ENCODE results near the gene KLHL22. TPM values are rescaled to one million over a fixed set of nuclear protein-coding genes. Genes with fewer than 3 reads are reported as not detected.

KLHL22 gene
- total and polyA plus RNA-seq, 7 donors: 8.4 to 24.3 (median 14.6) TPM

DNA sequence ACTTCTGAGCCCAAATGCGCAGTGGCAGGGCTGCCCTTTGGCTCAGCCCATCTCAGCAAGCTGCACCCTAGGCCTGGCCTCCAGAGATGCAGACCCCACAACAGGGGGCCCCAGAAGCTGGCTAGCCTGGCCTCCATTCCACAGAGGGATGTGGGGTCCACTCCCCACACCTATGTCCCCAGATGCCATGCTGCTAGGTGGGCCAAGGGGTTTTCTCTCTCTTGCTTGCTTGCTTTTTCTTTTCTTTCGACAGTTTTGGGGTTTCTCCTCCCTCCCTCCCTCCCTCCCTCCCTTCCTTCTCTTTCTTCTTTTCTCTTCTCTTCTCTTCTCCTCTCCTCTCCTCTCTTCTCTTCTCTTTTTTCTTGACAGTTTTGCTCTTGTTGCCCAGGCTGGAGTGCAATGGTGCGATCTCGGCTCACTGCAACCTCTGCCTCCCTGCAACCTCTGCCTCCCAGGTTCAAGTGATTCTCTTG is 67.6 kb downstream of the KLHL22 start:
- H3K36me3 ChIP-seq (ENCODE audit: insufficient read depth in 1 of 2, low read depth in 1 of 2): no peaks in the 10 kb centered on the region
- no peak for ATAC-seq
- no peak overlapping the region for H3K4me3 ChIP-seq
- intact Hi-C loops (cut with DNase I): no loop called here
- H3K27me3 ChIP-seq (ENCODE audit: insufficient read depth in 3 of 3, low read length in 2 of 3): peaks cover 0 to 5% (median 0%) of the 10 kb centered on the region in 3 donors
- DNase-seq: no peak
- no peaks in the 10 kb centered on the region for H3K9me3 ChIP-seq
- 92 to 98% (median 94%) methylated on average over 4 of the region's 4 CpGs for WGBS, 3 donors
- peaks cover 17% of the 10 kb centered on the region for H3K4me1 ChIP-seq
- TF ChIP-seq, protein P1, sequence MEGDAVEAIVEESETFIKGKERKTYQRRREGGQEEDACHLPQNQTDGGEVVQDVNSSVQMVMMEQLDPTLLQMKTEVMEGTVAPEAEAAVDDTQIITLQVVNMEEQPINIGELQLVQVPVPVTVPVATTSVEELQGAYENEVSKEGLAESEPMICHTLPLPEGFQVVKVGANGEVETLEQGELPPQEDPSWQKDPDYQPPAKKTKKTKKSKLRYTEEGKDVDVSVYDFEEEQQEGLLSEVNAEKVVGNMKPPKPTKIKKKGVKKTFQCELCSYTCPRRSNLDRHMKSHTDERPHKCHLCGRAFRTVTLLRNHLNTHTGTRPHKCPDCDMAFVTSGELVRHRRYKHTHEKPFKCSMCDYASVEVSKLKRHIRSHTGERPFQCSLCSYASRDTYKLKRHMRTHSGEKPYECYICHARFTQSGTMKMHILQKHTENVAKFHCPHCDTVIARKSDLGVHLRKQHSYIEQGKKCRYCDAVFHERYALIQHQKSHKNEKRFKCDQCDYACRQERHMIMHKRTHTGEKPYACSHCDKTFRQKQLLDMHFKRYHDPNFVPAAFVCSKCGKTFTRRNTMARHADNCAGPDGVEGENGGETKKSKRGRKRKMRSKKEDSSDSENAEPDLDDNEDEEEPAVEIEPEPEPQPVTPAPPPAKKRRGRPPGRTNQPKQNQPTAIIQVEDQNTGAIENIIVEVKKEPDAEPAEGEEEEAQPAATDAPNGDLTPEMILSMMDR (IDR thresholded peaks at IDR 0.05): no peak
- no peak overlapping the region for H3K27ac ChIP-seq

DNA sequence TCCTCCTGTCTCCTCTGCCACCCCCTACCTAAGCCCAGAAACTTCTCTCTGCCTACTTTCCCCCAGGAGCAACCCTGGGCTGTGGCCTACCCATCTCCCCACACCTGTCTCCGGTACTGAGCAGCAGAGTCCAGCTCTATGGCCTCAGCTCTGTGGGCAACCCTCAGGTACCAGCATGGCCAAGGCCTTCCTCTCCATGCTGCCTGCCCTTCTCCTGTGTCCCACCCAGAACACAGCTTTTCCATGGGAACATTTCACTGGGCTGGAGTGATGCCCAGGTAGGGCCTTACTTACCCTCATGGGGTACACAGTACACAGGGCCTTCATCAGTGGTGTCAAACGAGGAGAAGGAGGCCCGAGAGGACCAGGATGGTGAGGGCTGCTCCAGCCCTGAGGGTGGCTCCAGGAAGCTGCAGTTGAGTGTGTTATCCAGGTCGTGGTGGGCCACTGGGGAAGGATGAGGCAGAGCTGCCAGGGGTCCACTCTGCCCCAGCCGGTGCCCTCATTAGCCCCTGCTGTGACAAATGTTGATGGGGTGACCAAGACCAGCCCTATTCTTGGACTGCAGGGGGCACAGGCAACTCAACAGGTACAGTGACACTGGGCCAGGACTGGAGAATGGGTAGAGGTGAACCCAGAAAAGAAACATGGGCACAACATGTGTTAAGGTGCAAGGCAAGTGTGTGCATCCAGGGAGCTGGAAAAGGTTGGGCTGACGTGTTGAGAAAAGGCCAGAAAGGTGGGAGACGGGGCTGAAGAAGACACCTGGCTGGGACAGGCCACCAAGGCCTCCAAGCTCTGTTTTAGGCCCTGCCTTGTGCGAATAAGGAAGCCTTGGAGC is 68.3 kb downstream of the KLHL22 start:
- no peak overlapping the region for H3K27ac ChIP-seq
- intact Hi-C loops (cut with DNase I): no loop called here
- TF ChIP-seq, protein P1 (IDR thresholded peaks at IDR 0.05): no peak
- peaks cover 0 to 5% (median 0%) of the 10 kb centered on the region in 3 donors for H3K27me3 ChIP-seq (ENCODE audit: insufficient read depth in 3 of 3, low read length in 2 of 3)
- H3K9me3 ChIP-seq: no peaks in the 10 kb centered on the region
- DNase-seq (peak in 1 of 2 donors; percentile 25), ATAC-seq (no peak)
- peaks cover 17% of the 10 kb centered on the region for H3K4me1 ChIP-seq
- 94 to 97% (median 95%) methylated on average over 8 of the region's 8 CpGs for WGBS, 3 donors
- no peak overlapping the region for H3K4me3 ChIP-seq
- H3K36me3 ChIP-seq (ENCODE audit: insufficient read depth in 1 of 2, low read depth in 1 of 2): no peaks in the 10 kb centered on the region

DNA sequence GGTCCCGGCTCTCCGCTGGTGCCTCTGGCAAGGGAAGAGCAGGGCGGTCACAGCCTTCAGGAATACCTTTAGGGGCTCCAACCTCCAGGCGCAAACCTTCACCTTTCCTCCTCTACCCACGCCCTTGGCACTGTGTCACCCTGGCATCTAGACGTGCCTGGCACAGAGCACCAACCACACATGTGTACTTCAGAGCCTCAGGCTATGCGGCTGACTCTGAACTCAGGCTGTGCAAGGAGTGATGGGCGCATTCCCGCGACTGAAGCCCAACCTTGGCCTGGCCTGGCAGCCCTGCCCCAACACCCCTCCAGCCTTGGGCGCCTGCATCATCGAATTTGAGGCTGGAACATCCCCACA is 69.4 kb downstream of the KLHL22 start:
- peaks cover 0 to 5% (median 0%) of the 10 kb centered on the region in 3 donors for H3K27me3 ChIP-seq (ENCODE audit: insufficient read depth in 3 of 3, low read length in 2 of 3)
- TF ChIP-seq, protein P1 (IDR thresholded peaks at IDR 0.05): no peak
- intact Hi-C loops (cut with DNase I): no loop called here
- H3K9me3 ChIP-seq: no peaks in the 10 kb centered on the region
- 86 to 91% (median 87%) methylated on average over 12 of the region's 12 CpGs for WGBS, 3 donors
- H3K36me3 ChIP-seq (ENCODE audit: insufficient read depth in 1 of 2, low read depth in 1 of 2): no peaks in the 10 kb centered on the region
- no peak overlapping the region for H3K4me3 ChIP-seq
- H3K4me1 ChIP-seq: peaks cover 17% of the 10 kb centered on the region
- no peak for ATAC-seq
- no peak for DNase-seq
- H3K27ac ChIP-seq: no peak overlapping the region

DNA sequence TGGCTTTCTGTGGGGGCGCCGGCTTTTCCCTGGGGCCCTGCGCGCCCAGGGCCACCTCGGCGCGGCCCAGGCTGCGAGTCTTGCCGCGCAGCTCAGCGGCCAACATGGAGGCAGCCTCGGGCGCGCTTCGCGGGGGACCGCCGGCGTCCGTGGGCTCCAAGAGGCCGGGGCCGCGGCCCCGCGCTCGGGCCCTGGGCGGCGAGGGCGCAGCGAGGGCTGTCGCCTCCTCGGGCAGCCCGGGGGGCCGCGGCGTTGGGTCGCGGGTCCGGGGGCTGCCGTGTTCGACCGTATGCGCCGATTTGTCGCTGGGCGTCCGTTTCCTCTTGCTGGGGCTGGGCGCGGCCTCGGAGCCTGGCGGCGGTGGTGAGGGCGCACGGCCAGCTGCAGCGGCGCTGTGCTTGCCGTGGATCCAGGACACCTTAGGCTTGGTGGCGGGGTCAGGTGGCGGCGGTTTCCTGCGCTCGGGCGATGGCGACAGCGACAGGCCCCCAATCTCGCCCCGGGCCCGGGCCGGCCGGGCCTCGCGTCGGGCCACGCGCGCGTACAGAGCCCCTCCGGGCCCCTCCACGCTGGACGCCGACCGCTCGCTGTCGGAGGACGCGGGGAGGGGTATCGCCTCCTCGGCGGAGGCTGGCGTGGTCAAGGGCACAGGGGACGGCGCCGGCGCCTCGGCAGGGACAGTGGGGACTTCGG is 69.9 kb downstream of the KLHL22 start:
- Histone ChIP-seq H3K4me1 (peaks cover 16% of the 10 kb centered on the region), H3K4me3 (peak overlapping the region; percentile 18), H3K27ac (no peak overlapping the region), H3K9me3 (no peaks in the 10 kb centered on the region), H3K27me3 (ENCODE audit: insufficient read depth in 3 of 3, low read length in 2 of 3) (peaks cover 0 to 5% (median 0%) of the 10 kb centered on the region in 3 donors), H3K36me3 (ENCODE audit: insufficient read depth in 1 of 2, low read depth in 1 of 2) (no peaks in the 10 kb centered on the region)
- TF ChIP-seq, protein P1 (IDR thresholded peaks at IDR 0.05): no peak
- ATAC-seq: no peak
- DNase-seq: no peak
- intact Hi-C loops (cut with DNase I): no loop called here
- WGBS, 3 donors: 70 to 76% (median 76%) methylated on average over 68 to 96 of the region's 96 CpGs

Data from psoas muscle (tissue), 8 donors.